Aorta (tissue), 5 donors: ENCODE measurements around the gene ZP1. TPM values are rescaled to one million over a fixed set of nuclear protein-coding genes. Genes with fewer than 3 reads are reported as not detected.
A peak's percentile ranks its signal among the peaks of the same experiment; 100 is the strongest.

Experiments used
- ATAC-seq: fragments of 200-7000 bp; cut with Tn5 transposase; one replicate; pipeline ENCODE4 v1.9.1; 2022; ENCODE audit warnings: moderate library complexity; ENCODE audit not compliant: low FRiP score
- DNase-seq, 2 donors: peaks; one replicate each; pipeline ENCODE4 v3.0.0-alpha.2; 2020
- H3K27ac ChIP-seq, 2 donors: one replicate each; pipeline ENCODE4 v1.5.1; 2013; ENCODE audit warnings: low read length in 2 of 2, mild to moderate bottlenecking in 2 of 2, moderate library complexity in 2 of 2, control low read depth in 1 of 2, inconsistent platforms in 1 of 2, low read depth in 1 of 2
- H3K27me3 ChIP-seq, 2 donors: one replicate each; pipeline ENCODE4 v1.6.1; 2013; ENCODE audit warnings: control low read depth in 1 of 2, low read length in 1 of 2, mild to moderate bottlenecking in 1 of 2, moderate library complexity in 1 of 2; ENCODE audit not compliant: insufficient read depth in 2 of 2, control insufficient read depth in 1 of 2
- H3K36me3 ChIP-seq, 2 donors: one replicate each; pipeline ENCODE4 v1.6.1; 2013; ENCODE audit warnings: control low read depth in 1 of 2, low read length in 1 of 2, mild to moderate bottlenecking in 1 of 2; ENCODE audit not compliant: insufficient read depth in 2 of 2, control insufficient read depth in 1 of 2
- H3K4me1 ChIP-seq, 2 donors: one replicate each; pipeline ENCODE4 v1.6.1; 2013; ENCODE audit warnings: low read length in 2 of 2, control low read depth in 1 of 2, mild to moderate bottlenecking in 1 of 2, moderate library complexity in 1 of 2; ENCODE audit not compliant: insufficient read depth in 2 of 2, control insufficient read depth in 1 of 2
- H3K4me3 ChIP-seq, 2 donors: one replicate each; pipeline ENCODE4 v1.5.1; 2013; ENCODE audit warnings: low read length in 2 of 2, control low read depth in 1 of 2, mild to moderate bottlenecking in 1 of 2
- H3K9me3 ChIP-seq: one replicate; pipeline ENCODE4 v1.6.1; 2013; ENCODE audit warnings: mild to moderate bottlenecking, low read length; ENCODE audit not compliant: control insufficient read depth
- whole genome bisulfite sequencing, 2 donors: extraction: QIAGEN DNeasy Blood & Tissue Kit; methylation state at CpG; one replicate each; pipeline ENCODE4 v1.1.7; 2013; 5-methylcytosine and 5-hydroxymethylcytosine counted together
- intact Hi-C, 2 donors: fragments of 100-400 bp; cut with DNase I; formaldehyde crosslinking; loops; one replicate each; pipeline versions ENCODE4 v1.14.2 to v1.15.0; 2022
- polyA plus RNA-seq, 2 donors: library from polyadenylated mRNA; stranded (reverse); fragments of 200-250 nt; gene quantifications; one replicate each; pipeline ENCODE4 v1.2.3, GENCODE V29; 2013
- total RNA-seq, 2 donors: library from RNA; stranded (reverse); fragmentation: NEBNext Ultra II Directional; extraction: Animal tissue kit (Norgen Biotek cat#: 25700); gene quantifications; one replicate each; pipeline ENCODE4 v1.2.1, GENCODE V29; 2021
- donor health status: healthy with polysubstance abuse.
- donor health status: Bipolar disorder and iron deficiency.
- donor health status: DM: no; HTN: no; CAD: no.
- donor health status: DM: no; HTN: no; CAD: no.
- donor health status: DM: yes; HTN: yes; CAD: no.

The ZP1 gene
- total and polyA plus RNA-seq, 4 donors = not detected

DNA sequence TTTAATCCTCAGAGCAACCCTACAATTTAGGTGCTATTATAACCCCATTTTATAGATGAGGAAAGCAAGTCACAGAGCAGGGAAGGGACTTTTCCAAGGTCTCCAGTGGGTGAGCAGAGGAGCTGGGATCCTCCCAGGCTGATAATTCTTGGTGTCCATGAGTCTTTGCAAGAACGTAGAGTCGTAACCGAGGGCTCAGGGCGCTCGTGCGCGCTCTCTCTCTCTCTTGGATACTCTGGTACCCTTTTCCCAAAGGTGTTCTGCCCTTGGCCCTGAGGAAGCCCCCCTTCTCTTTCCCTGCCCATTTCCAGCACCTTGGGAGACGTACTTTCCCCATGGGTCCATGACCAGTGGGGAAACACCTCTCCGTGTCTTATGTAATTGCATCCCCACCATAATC lies 5.2 kb upstream of the ZP1 start:
- no peak for ATAC-seq
- Histone ChIP-seq H3K36me3 (no peaks in the 10 kb centered on the region), H3K27ac (no peak overlapping the region), H3K9me3 (no peaks in the 10 kb centered on the region), H3K4me1 (no peaks in the 10 kb centered on the region), H3K4me3 (no peak overlapping the region), H3K27me3 (no peaks in the 10 kb centered on the region)
- intact Hi-C loops = no loop called here
- WGBS, 2 donors = 87 to 91% methylated on average over 9 of the region's 9 CpGs
- DNase-seq = peak in 1 of 2 donors; percentile 12

DNA sequence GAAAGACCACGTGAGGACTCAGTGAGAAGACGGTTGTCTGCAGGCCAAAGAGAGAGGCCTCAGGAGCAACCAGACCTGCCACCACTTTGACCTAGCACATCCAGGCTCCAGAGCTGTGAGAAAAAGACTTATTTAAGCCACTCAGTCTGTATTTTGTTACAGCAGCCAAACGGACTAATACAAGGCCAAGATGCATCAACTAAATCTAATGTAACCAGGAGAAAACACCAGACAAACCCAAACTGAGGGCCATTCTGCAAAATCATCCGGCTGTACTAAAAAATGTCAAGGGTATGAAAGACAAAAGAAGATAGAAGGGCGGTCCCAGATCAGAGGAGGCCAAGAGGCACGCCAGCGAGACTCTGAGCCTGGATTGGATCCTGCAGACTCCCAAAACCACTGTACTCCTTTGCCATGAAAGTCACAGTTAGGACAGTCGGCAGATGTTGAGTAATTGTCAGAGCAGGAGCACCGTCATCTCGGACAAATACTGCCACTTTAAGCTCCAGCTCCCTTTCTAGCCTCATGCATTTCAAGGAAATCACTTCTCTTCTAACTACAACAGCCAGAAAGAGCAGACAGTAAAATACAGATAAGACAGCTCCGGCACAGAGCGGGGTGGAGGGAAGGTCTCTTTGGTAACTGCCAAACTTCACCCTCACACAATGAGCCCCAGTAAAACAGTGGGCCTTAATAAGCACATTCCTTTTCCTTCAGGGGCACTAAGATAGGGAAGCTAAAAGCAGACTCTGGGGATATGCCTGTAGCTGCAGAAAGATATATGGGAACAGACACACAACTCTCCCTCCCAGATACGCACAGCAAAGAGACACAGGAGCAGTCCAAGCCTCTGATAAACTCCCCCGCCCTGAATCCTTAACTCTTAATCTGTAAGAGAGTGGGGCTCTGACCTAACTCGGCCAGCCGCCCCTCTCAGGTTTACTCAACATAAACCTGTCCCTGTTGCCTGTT lies 3.5 kb upstream of the ZP1 start:
- no peaks in the 10 kb centered on the region for H3K36me3 ChIP-seq
- H3K27ac ChIP-seq = no peak overlapping the region
- DNase-seq (no peak), ATAC-seq (no peak)
- intact Hi-C loops = no loop called here
- H3K4me1 ChIP-seq = no peaks in the 10 kb centered on the region
- H3K9me3 ChIP-seq = no peaks in the 10 kb centered on the region
- no peaks in the 10 kb centered on the region for H3K27me3 ChIP-seq
- WGBS, 2 donors = 67 to 69% methylated on average over 16 of the region's 16 CpGs
- no peak overlapping the region for H3K4me3 ChIP-seq

DNA sequence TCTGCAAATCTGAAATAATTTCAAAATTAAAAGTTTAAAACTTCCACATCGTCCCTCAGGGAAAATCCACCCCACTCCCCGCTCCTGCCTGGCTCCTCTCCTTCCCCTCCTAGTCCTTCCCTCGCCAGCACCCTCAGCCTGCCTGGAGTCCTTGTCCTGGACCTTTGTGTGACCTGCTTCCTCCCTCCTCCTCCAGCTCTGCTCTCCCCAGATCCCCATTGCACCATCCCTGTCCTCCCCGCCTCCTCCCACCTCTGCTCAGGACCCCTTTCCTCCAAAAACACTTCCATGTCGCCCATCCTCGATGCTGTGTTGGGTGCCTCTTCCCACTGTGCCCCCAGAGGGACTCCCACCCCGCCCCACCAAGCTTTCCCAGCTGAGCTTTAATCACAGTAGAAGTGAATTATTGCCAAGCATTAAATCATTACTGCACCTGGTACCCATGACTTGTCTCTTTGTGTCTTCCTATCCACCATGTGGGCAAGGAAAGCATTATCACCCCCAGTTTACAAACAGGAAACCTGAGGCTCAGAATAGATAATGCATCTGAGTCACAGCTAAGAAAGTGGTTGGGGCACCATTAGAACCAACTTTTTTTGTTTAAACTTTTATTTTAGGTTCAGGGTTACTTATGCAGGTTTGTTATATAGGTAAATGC lies 2.4 kb upstream of the ZP1 start:
- ATAC-seq (no peak), DNase-seq (no peak)
- Histone ChIP-seq H3K4me1 (no peaks in the 10 kb centered on the region), H3K36me3 (no peaks in the 10 kb centered on the region), H3K27ac (no peak overlapping the region), H3K4me3 (no peak overlapping the region), H3K9me3 (no peaks in the 10 kb centered on the region), H3K27me3 (no peaks in the 10 kb centered on the region)
- intact Hi-C loops = no loop called here
- WGBS, 2 donors = 70 to 73% methylated on average over 7 of the region's 7 CpGs

DNA sequence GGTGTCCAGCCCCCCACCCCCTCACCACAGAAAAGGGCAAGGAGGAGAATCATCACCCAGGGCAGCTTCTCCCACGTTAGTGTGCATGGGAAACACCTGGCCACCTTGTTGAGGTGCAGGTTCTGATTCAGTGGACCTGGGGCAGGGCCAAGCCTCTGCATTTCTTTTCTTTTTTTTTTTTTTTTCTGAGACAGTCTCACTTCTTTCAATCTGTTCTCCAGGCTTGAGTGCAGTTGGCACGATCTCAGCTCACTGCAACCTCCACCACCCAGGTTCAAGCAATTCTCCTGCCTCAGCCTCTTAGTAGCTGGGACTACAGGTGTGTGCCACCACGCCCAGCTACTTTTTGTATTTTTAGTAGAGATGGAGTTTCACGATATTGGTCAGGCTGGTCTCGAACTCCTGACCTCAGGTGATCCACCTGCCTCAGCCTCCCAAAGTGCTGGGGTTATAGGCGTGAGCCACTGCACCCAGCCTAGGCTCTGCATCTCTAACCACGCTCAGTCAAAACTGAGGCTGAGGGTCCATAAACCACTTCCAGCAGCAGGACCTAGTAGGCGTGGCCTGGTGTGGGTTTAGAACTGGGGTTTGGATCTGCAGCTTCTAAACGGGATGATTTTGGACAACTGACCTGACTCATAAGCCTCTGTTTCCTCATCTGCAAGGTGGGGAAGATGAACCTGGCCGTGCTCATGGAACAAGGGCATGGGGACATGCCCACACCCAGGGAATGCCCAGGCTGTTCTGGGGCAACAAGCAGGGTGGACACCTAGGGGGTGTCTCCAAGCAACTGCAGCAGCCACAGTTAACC lies 734 bp downstream of the ZP1 start:
- no peaks in the 10 kb centered on the region for H3K27me3 ChIP-seq
- no peaks in the 10 kb centered on the region for H3K9me3 ChIP-seq
- H3K36me3 ChIP-seq = no peaks in the 10 kb centered on the region
- intact Hi-C loops = no loop called here
- no peak overlapping the region for H3K4me3 ChIP-seq
- H3K4me1 ChIP-seq = no peaks in the 10 kb centered on the region
- no peak for ATAC-seq
- DNase-seq = no peak
- no peak overlapping the region for H3K27ac ChIP-seq
- 84 to 88% methylated on average over 10 of the region's 10 CpGs for WGBS, 2 donors

DNA sequence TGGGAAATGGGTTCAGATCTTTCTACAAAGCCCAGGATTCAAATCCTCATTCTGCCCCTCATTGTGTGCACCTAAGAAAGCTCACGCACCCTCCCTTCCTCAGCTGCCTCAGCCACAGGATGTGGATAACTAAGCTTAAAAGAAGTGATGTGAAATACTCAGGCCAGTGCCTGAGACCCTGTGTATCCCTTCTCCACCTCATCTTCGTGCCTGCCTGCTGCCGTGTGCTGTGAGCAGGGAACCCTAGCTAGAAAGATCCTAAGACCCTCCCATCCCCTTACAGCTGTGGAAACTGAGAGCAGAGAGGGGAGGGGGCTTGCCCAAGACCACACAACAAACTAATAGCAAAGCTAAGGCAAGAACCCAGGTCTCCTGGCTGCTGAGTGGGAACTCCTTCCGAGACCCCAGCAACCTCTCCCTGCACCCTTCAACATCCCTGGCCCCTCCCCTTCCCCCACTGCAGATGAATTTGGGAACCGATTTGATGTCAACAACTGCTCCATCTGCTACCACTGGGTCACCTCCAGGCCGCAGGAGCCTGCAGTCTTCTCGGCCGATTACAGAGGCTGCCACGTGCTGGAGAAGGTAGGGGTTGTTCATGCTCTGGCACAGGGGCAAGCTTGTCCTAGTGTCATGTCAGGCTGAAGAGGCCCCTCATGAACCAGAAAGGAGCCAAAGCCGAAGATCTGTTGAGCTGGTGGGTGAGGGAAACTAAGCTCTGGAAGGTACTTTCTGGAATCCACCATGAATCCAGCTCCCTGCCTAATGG lies 1.5 kb downstream of the ZP1 start:
- H3K4me3 ChIP-seq = no peak overlapping the region
- H3K36me3 ChIP-seq = no peaks in the 10 kb centered on the region
- H3K4me1 ChIP-seq = no peaks in the 10 kb centered on the region
- 81 to 84% methylated on average over 10 of the region's 10 CpGs for WGBS, 2 donors
- H3K9me3 ChIP-seq = no peaks in the 10 kb centered on the region
- DNase-seq (no peak), ATAC-seq (no peak)
- intact Hi-C loops = no loop called here
- H3K27ac ChIP-seq = no peak overlapping the region
- H3K27me3 ChIP-seq = no peaks in the 10 kb centered on the region

DNA sequence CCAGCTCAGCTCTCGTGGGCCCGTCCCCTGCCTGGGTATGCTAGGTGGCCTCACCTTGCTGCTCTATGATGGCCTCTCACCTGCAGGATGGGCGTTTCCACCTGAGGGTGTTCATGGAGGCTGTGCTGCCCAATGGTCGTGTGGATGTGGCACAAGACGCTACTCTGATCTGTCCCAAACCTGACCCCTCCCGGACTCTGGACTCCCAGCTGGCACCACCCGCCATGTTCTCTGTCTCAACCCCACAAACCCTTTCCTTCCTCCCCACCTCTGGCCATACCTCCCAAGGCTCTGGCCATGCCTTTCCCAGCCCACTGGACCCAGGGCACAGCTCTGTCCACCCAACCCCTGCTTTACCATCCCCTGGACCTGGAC lies 2.1 kb downstream of the ZP1 start:
- H3K27ac ChIP-seq = no peak overlapping the region
- intact Hi-C loops = no loop called here
- ATAC-seq (no peak), DNase-seq (no peak)
- no peaks in the 10 kb centered on the region for H3K9me3 ChIP-seq
- no peaks in the 10 kb centered on the region for H3K36me3 ChIP-seq
- no peak overlapping the region for H3K4me3 ChIP-seq
- H3K27me3 ChIP-seq = no peaks in the 10 kb centered on the region
- H3K4me1 ChIP-seq = no peaks in the 10 kb centered on the region
- 92 to 97% methylated on average over 7 of the region's 7 CpGs for WGBS, 2 donors

DNA sequence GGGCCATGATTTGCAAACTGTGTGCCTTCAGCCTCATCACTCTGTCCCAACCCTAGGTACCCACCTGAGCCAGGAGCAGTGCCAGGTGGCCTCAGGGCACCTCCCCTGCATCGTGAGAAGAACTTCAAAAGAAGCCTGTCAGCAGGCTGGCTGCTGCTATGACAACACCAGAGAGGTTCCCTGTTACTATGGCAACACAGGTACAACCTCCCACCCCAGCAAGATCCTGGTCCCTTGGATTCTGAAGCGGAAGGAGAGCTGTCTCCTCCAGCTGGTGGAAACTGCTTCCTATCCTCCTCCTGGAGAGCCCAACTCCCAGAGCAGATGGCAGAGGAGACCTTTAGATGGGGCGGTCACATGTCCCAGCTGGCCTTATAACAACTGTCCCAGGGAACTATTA lies 2.9 kb downstream of the ZP1 start:
- Histone ChIP-seq H3K4me3 (no peak overlapping the region), H3K27me3 (no peaks in the 10 kb centered on the region), H3K9me3 (no peaks in the 10 kb centered on the region), H3K4me1 (no peaks in the 10 kb centered on the region), H3K27ac (no peak overlapping the region), H3K36me3 (peaks cover 0 to 1% of the 10 kb centered on the region in 2 donors)
- 84 to 85% methylated on average over 3 of the region's 3 CpGs for WGBS, 2 donors
- intact Hi-C loops = no loop called here
- ATAC-seq = no peak
- DNase-seq = no peak

DNA sequence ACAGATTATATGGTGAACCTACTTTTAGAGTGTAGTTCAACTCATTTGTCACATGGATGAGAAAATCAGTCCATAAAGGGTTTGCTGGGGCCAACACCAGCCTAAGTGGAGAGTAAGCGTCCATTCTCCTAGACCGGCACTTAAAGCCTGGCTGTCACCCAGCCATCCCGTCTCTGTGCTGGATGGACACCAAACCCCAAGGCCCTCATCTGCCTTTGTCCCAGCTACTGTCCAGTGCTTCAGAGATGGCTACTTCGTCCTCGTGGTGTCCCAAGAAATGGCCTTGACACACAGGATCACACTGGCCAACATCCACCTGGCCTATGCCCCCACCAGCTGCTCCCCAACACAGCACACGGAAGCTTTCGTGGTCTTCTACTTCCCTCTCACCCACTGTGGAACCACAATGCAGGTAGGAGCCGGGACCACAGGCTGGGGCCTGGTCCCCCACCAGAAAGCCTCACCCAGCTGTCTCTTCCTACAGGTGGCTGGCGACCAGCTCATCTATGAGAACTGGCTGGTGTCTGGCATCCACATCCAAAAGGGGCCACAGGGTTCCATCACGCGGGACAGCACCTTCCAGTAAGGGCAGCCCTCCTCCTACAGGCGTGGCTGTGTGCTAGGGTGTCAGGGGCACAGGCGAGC lies 3.5 kb downstream of the ZP1 start:
- H3K27ac ChIP-seq = no peak overlapping the region
- peaks cover 0 to 2% of the 10 kb centered on the region in 2 donors for H3K36me3 ChIP-seq
- WGBS, 2 donors = 80 to 81% methylated on average over 13 of the region's 13 CpGs
- intact Hi-C loops = no loop called here
- no peak overlapping the region for H3K4me3 ChIP-seq
- no peak for DNase-seq
- no peaks in the 10 kb centered on the region for H3K4me1 ChIP-seq
- no peaks in the 10 kb centered on the region for H3K27me3 ChIP-seq
- no peak for ATAC-seq
- no peaks in the 10 kb centered on the region for H3K9me3 ChIP-seq
